ENCODE measurements around the gene PKN3.

PKN3 gene

GRCh38 chr9:128721487-128722010 lies 19.2 kb downstream of the PKN3 start:
- Histone ChIP-seq H3K4me1 (ENCODE audit: insufficient read depth, low read length, severe bottlenecking) (peaks cover 33% of the 10 kb centered on the region), H3K4me3 (ENCODE audit: low read depth, low read length, poor library complexity, severe bottlenecking) (no peak overlapping the region), H3K27ac (ENCODE audit: low read depth, low read length, poor library complexity, severe bottlenecking) (no peak overlapping the region), H3K9me2 (ENCODE audit: low read depth, low read length) (no peaks in the 10 kb centered on the region), H3F3A (ENCODE audit: insufficient read depth, low read length) (0 out of 2 replicates have a peak, but pooled peaks cover 4% of the 10 kb centered on the region), H3K27me3 (ENCODE audit: insufficient read depth, low read length) (no peaks in the 10 kb centered on the region), H4K20me1 (ENCODE audit: insufficient read depth, low read length) (no peaks in the 10 kb centered on the region), H2AFZ (ENCODE audit: low read length) (no peak overlapping the region), H3K36me3 (ENCODE audit: insufficient read depth, low read length) (peaks cover 33% of the 10 kb centered on the region; the same call in 1 of the 2 replicates), H3K9ac (ENCODE audit: low read length) (no peak overlapping the region), H3K4me2 (ENCODE audit: low read length) (no peak overlapping the region), H3K79me2 (ENCODE audit: insufficient read depth, low read length) (no peaks in the 10 kb centered on the region), H3K9me3 (ENCODE audit: low read length) (no peaks in the 10 kb centered on the region)
- no peak for TF ChIP-seq CTCF (IDR thresholded peaks at IDR 0.05; ENCODE audit: low read length)
- TF ChIP-seq EZH2 (IDR thresholded peaks at IDR 0.05; ENCODE audit: borderline replicate concordance, low read length), result no peak

GRCh38 chr9:128722380-128723351 lies 20.4 kb downstream of the PKN3 start:
- Histone ChIP-seq H3K9me2 (ENCODE audit: low read depth, low read length) (no peaks in the 10 kb centered on the region), H3K9ac (ENCODE audit: low read length) (peak overlapping the region; percentile 96), H3K27ac (ENCODE audit: low read depth, low read length, poor library complexity, severe bottlenecking) (peak overlapping the region; percentile 22), H2AFZ (ENCODE audit: low read length) (no peak overlapping the region), H4K20me1 (ENCODE audit: insufficient read depth, low read length) (no peaks in the 10 kb centered on the region), H3F3A (ENCODE audit: insufficient read depth, low read length) (0 out of 2 replicates have a peak, but pooled peaks cover 4% of the 10 kb centered on the region), H3K36me3 (ENCODE audit: insufficient read depth, low read length) (peaks cover 29% of the 10 kb centered on the region; the same call in 1 of the 2 replicates), H3K27me3 (ENCODE audit: insufficient read depth, low read length) (no peaks in the 10 kb centered on the region), H3K4me1 (ENCODE audit: insufficient read depth, low read length, severe bottlenecking) (peaks cover 35% of the 10 kb centered on the region), H3K9me3 (ENCODE audit: low read length) (no peaks in the 10 kb centered on the region), H3K4me2 (ENCODE audit: low read length) (peak overlapping the region; percentile 88), H3K79me2 (ENCODE audit: insufficient read depth, low read length) (no peaks in the 10 kb centered on the region), H3K4me3 (ENCODE audit: low read depth, low read length, poor library complexity, severe bottlenecking) (peak overlapping the region; percentile 84)
- TF ChIP-seq CTCF (IDR thresholded peaks at IDR 0.05; ENCODE audit: low read length) (no peak), EZH2 (IDR thresholded peaks at IDR 0.05; ENCODE audit: borderline replicate concordance, low read length) (no peak)

DNA sequence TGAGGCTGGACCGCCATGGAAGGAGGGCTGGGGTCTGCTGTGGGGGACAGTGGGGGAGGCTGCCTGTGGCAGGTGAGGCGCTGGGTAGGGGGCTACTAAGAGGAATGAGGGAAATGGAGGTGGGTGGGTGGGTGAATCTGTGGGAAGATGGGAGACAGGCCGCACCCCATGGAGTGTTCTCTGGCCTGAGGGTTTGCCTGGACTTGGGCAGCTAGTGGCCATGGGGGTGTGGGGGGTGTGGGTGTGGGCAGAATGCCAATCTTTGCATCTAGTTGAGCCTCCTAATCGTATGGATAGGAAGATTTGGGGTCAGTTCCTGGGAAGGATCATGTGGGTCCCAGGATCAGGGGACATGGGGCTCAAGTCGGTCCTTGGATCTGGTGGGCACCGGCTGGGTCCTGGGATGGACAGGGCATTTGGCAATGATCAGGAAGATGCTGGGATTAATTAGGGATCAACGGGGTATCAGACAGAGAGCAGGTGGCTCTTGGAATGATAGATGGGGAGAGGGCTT lies 21.1 kb downstream of the PKN3 start:
- TF ChIP-seq EZH2 (IDR thresholded peaks at IDR 0.05; ENCODE audit: borderline replicate concordance, low read length) (no peak), CTCF (IDR thresholded peaks at IDR 0.05; ENCODE audit: low read length) (no peak)
- peak overlapping the region; percentile 84 for H3K4me3 ChIP-seq (ENCODE audit: low read depth, low read length, poor library complexity, severe bottlenecking)
- no peaks in the 10 kb centered on the region for H3K9me3 ChIP-seq (ENCODE audit: low read length)
- no peaks in the 10 kb centered on the region for H3K27me3 ChIP-seq (ENCODE audit: insufficient read depth, low read length)
- H3K27ac ChIP-seq (ENCODE audit: low read depth, low read length, poor library complexity, severe bottlenecking), result peak overlapping the region; percentile 22
- H3K4me2 ChIP-seq (ENCODE audit: low read length), result peak overlapping the region; percentile 88
- H3K4me1 ChIP-seq (ENCODE audit: insufficient read depth, low read length, severe bottlenecking), result peaks cover 42% of the 10 kb centered on the region
- H3K9ac ChIP-seq (ENCODE audit: low read length), result peak overlapping the region; percentile 96
- H3F3A ChIP-seq (ENCODE audit: insufficient read depth, low read length), result 0 out of 2 replicates have a peak, but pooled peaks cover 4% of the 10 kb centered on the region
- H4K20me1 ChIP-seq (ENCODE audit: insufficient read depth, low read length), result no peaks in the 10 kb centered on the region
- H2AFZ ChIP-seq (ENCODE audit: low read length), result no peak overlapping the region
- H3K36me3 ChIP-seq (ENCODE audit: insufficient read depth, low read length), result peaks cover 29% of the 10 kb centered on the region; the same call in 1 of the 2 replicates
- H3K9me2 ChIP-seq (ENCODE audit: low read depth, low read length), result no peaks in the 10 kb centered on the region
- H3K79me2 ChIP-seq (ENCODE audit: insufficient read depth, low read length), result no peaks in the 10 kb centered on the region

Data from OCI-LY1 (cell line).